ENCODE results near the gene GSG1.

Gene GSG1

GRCh38 chr12:13049816-13050215, 53.7 kb downstream of the GSG1 start:
- Histone ChIP-seq H3K9me3 (ENCODE audit: insufficient read depth, low read length, severe bottlenecking) (peaks cover 14% of the 10 kb centered on the region), H3K36me3 (ENCODE audit: insufficient read depth, low read length) (no peaks in the 10 kb centered on the region), H3K79me2 (ENCODE audit: insufficient read depth, low read length) (no peaks in the 10 kb centered on the region), H3K4me3 (ENCODE audit: low read depth in 1 of 2, low read length in 2 of 2) (no peak overlapping the region), H3K4me1 (ENCODE audit: insufficient read depth, low read length) (no peaks in the 10 kb centered on the region), H3K4me2 (ENCODE audit: insufficient read depth, low read length) (no peak overlapping the region), H4K20me1 (ENCODE audit: insufficient read depth, low read length) (no peaks in the 10 kb centered on the region), H3K27me3 (ENCODE audit: insufficient read depth, low read length, poor library complexity) (no peaks in the 10 kb centered on the region), H3K27ac (ENCODE audit: low read length) (no peak overlapping the region), H2AFZ (ENCODE audit: low read depth, low read length) (no peak overlapping the region), H3K9ac (ENCODE audit: low read depth, low read length) (no peak overlapping the region)
- DNase-seq (no peak), ATAC-seq (ENCODE audit: insufficient read depth, low read depth) (no peak)
- TF ChIP-seq EZH2 (IDR thresholded peaks at IDR 0.05; ENCODE audit: borderline replicate concordance, low read depth, low read length, severe bottlenecking) (no peak), CTCF (IDR thresholded peaks at IDR 0.05; ENCODE audit: borderline replicate concordance, extremely low read depth, low read length, poor library complexity, severe bottlenecking) (no peak)

GRCh38 chr12:13046964-13047363, 56.5 kb downstream of the GSG1 start:
- Histone ChIP-seq H2AFZ (ENCODE audit: low read depth, low read length) (no peak overlapping the region), H3K4me1 (ENCODE audit: insufficient read depth, low read length) (no peaks in the 10 kb centered on the region), H3K27ac (ENCODE audit: low read length) (no peak overlapping the region), H4K20me1 (ENCODE audit: insufficient read depth, low read length) (no peaks in the 10 kb centered on the region), H3K9ac (ENCODE audit: low read depth, low read length) (no peak overlapping the region), H3K36me3 (ENCODE audit: insufficient read depth, low read length) (no peaks in the 10 kb centered on the region), H3K27me3 (ENCODE audit: insufficient read depth, low read length, poor library complexity) (peaks cover 11% of the 10 kb centered on the region), H3K4me2 (ENCODE audit: insufficient read depth, low read length) (no peak overlapping the region), H3K79me2 (ENCODE audit: insufficient read depth, low read length) (no peaks in the 10 kb centered on the region), H3K4me3 (ENCODE audit: low read depth in 1 of 2, low read length in 2 of 2) (no peak overlapping the region), H3K9me3 (ENCODE audit: insufficient read depth, low read length, severe bottlenecking) (no peaks in the 10 kb centered on the region)
- ATAC-seq (ENCODE audit: insufficient read depth, low read depth) (no peak), DNase-seq (no peak)
- TF ChIP-seq EZH2 (IDR thresholded peaks at IDR 0.05; ENCODE audit: borderline replicate concordance, low read depth, low read length, severe bottlenecking) (no peak), CTCF (IDR thresholded peaks at IDR 0.05; ENCODE audit: borderline replicate concordance, extremely low read depth, low read length, poor library complexity, severe bottlenecking) (no peak)

GRCh38 chr12:13045816-13046215, 57.7 kb downstream of the GSG1 start:
- TF ChIP-seq EZH2 (IDR thresholded peaks at IDR 0.05; ENCODE audit: borderline replicate concordance, low read depth, low read length, severe bottlenecking) (no peak), CTCF (IDR thresholded peaks at IDR 0.05; ENCODE audit: borderline replicate concordance, extremely low read depth, low read length, poor library complexity, severe bottlenecking) (no peak)
- ATAC-seq (ENCODE audit: insufficient read depth, low read depth), result no peak
- no peak overlapping the region for H3K4me3 ChIP-seq (ENCODE audit: low read depth in 1 of 2, low read length in 2 of 2)
- H3K79me2 ChIP-seq (ENCODE audit: insufficient read depth, low read length), result no peaks in the 10 kb centered on the region
- H3K27ac ChIP-seq (ENCODE audit: low read length), result no peak overlapping the region
- no peaks in the 10 kb centered on the region for H4K20me1 ChIP-seq (ENCODE audit: insufficient read depth, low read length)
- DNase-seq, result no peak
- no peak overlapping the region for H3K9ac ChIP-seq (ENCODE audit: low read depth, low read length)
- no peaks in the 10 kb centered on the region for H3K36me3 ChIP-seq (ENCODE audit: insufficient read depth, low read length)
- no peaks in the 10 kb centered on the region for H3K9me3 ChIP-seq (ENCODE audit: insufficient read depth, low read length, severe bottlenecking)
- no peaks in the 10 kb centered on the region for H3K4me1 ChIP-seq (ENCODE audit: insufficient read depth, low read length)
- H3K4me2 ChIP-seq (ENCODE audit: insufficient read depth, low read length), result no peak overlapping the region
- no peak overlapping the region for H2AFZ ChIP-seq (ENCODE audit: low read depth, low read length)
- H3K27me3 ChIP-seq (ENCODE audit: insufficient read depth, low read length, poor library complexity), result peaks cover 16% of the 10 kb centered on the region

GRCh38 chr12:13044906-13045299, 58.6 kb downstream of the GSG1 start:
- Histone ChIP-seq H3K9me3 (ENCODE audit: insufficient read depth, low read length, severe bottlenecking) (no peaks in the 10 kb centered on the region), H3K36me3 (ENCODE audit: insufficient read depth, low read length) (no peaks in the 10 kb centered on the region), H3K4me1 (ENCODE audit: insufficient read depth, low read length) (no peaks in the 10 kb centered on the region), H2AFZ (ENCODE audit: low read depth, low read length) (no peak overlapping the region), H3K4me3 (ENCODE audit: low read depth in 1 of 2, low read length in 2 of 2) (no peak overlapping the region), H4K20me1 (ENCODE audit: insufficient read depth, low read length) (no peaks in the 10 kb centered on the region), H3K9ac (ENCODE audit: low read depth, low read length) (no peak overlapping the region), H3K79me2 (ENCODE audit: insufficient read depth, low read length) (no peaks in the 10 kb centered on the region), H3K4me2 (ENCODE audit: insufficient read depth, low read length) (no peak overlapping the region), H3K27me3 (ENCODE audit: insufficient read depth, low read length, poor library complexity) (peaks cover 16% of the 10 kb centered on the region), H3K27ac (ENCODE audit: low read length) (no peak overlapping the region)
- TF ChIP-seq EZH2 (IDR thresholded peaks at IDR 0.05; ENCODE audit: borderline replicate concordance, low read depth, low read length, severe bottlenecking), result no peak
- TF ChIP-seq CTCF (IDR thresholded peaks at IDR 0.05; ENCODE audit: borderline replicate concordance, extremely low read depth, low read length, poor library complexity, severe bottlenecking), result no peak
- no peak for ATAC-seq (ENCODE audit: insufficient read depth, low read depth)
- DNase-seq, result no peak
